ENCODE measurements around the gene RASL11B. TPM values are rescaled to one million over a fixed set of nuclear protein-coding genes. Genes with fewer than 3 reads are reported as not detected.

Gene RASL11B
- total and polyA plus RNA-seq, 2 of the 13 experiments (the other 11 are each of a cell fraction or from before 2014, with no cell fraction given): 0.07 to 0.20 TPM

DNA sequence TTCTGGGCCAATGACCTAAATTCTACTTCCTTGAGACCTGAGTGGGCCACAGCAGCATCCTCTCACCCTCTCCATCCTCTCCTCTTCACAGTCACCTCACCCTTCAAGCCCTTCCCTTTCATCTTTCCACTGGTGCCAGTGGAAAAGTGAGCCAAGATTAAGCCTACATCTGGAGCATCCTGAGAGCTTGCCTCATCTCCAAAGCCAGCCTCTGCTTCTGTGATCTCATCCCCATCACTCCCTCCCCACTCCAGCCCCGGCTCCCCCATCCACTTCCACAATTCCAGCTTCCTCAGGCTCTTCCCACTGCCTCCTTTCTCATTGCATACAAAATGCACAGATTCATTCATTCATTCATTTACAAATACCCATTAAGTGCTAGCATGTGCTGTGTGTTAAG lies 10.1 kb upstream of the RASL11B start:
- intact Hi-C loops (cut with micrococcal nuclease; ENCODE audit: unreplicated experiment): no loop called here
- Histone ChIP-seq H3K36me3 (replicated peaks in 1 of 2; ENCODE audit: control insufficient read depth in 1 of 2, insufficient read depth in 2 of 2, low read length in 2 of 2) (no peaks in the 10 kb centered on the region), H3K4me2 (ENCODE audit: low read depth, low read length) (no peak overlapping the region), H3K4me3 (replicated peaks in 1 of 3; ENCODE audit: insufficient read depth in 1 of 3, low read depth in 2 of 3, low read length in 3 of 3) (no peak overlapping the region), H3K27ac (ENCODE audit: extremely low read length, insufficient read depth, low read length) (no peak overlapping the region), H3K27me3 (ENCODE audit: control insufficient read depth in 1 of 2, insufficient read depth in 2 of 2, low read length in 2 of 2) (no peaks in the 10 kb centered on the region), H3K4me1 (ENCODE audit: insufficient read depth, low read length) (peaks cover 18% of the 10 kb centered on the region), H4K20me1 (ENCODE audit: insufficient read depth, low read length) (no peaks in the 10 kb centered on the region), H3K9me3 (ENCODE audit: low read length) (no peaks in the 10 kb centered on the region), H3K9ac (ENCODE audit: insufficient read depth, low read depth, low read length) (no peak overlapping the region), H2AFZ (ENCODE audit: low read length) (no peak overlapping the region), H3K79me2 (ENCODE audit: insufficient read depth, low read length) (no peaks in the 10 kb centered on the region)
- in situ Hi-C loops (cut with HindIII; ENCODE audit: extremely low pct_ligation_motif_present, low pct_unique_long_range_greater_than_20kb): no loop called here
- TF ChIP-seq SSRP1 (CRISPR knock-in tag; IDR thresholded peaks at IDR 0.05) (no peak), PAWR (CRISPR knock-in tag; IDR thresholded peaks at IDR 0.05; ENCODE audit: borderline replicate concordance) (no peak), ZNF569 (CRISPR knock-in tag; IDR thresholded peaks at IDR 0.05; ENCODE audit: borderline replicate concordance) (no peak), HOXA3 (CRISPR knock-in tag; IDR thresholded peaks at IDR 0.05) (no peak), FOSL1 (CRISPR knock-in tag; IDR thresholded peaks at IDR 0.05; ENCODE audit: borderline replicate concordance) (no peak), HMG20A (CRISPR knock-in tag; IDR thresholded peaks at IDR 0.05; ENCODE audit: borderline replicate concordance) (no peak), KLF11 (CRISPR knock-in tag; IDR thresholded peaks at IDR 0.05) (no peak), ZNF430 (CRISPR knock-in tag; IDR thresholded peaks at IDR 0.05) (no peak), CREB1 (IDR thresholded peaks at IDR 0.05) (no peak), CREB1 (CRISPR knock-in tag; IDR thresholded peaks at IDR 0.05) (no peak), SETDB1 (CRISPR knock-in tag; IDR thresholded peaks at IDR 0.05; ENCODE audit: borderline replicate concordance) (no peak)
- TF ChIP-seq, protein P1, sequence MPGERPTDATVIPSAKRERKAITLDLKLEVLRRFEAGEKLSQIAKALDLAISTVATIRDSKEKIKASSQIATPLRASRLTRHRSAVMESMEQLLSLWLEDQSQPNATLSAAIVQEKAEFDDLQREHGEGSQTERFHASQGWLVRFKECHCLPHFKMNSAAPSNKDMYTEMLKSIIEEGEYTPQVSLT (CRISPR knock-in tag; IDR thresholded peaks at IDR 0.05; ENCODE audit: borderline replicate concordance, low read depth): no peak
- TF ChIP-seq, protein P2, sequence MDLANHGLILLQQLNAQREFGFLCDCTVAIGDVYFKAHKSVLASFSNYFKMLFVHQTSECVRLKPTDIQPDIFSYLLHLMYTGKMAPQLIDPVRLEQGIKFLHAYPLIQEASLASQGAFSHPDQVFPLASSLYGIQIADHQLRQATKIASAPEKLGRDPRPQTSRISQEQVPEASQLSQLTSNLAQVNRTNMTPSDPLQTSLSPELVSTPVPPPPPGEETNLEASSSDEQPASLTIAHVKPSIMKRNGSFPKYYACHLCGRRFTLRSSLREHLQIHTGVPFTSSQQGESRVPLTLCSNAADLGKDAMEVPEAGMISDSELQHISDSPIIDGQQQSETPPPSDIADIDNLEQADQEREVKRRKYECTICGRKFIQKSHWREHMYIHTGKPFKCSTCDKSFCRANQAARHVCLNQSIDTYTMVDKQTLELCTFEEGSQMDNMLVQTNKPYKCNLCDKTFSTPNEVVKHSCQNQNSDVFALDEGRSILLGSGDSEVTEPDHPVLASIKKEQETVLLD (CRISPR knock-in tag; IDR thresholded peaks at IDR 0.05; ENCODE audit: low read depth): no peak
- TF ChIP-seq, protein P3, sequence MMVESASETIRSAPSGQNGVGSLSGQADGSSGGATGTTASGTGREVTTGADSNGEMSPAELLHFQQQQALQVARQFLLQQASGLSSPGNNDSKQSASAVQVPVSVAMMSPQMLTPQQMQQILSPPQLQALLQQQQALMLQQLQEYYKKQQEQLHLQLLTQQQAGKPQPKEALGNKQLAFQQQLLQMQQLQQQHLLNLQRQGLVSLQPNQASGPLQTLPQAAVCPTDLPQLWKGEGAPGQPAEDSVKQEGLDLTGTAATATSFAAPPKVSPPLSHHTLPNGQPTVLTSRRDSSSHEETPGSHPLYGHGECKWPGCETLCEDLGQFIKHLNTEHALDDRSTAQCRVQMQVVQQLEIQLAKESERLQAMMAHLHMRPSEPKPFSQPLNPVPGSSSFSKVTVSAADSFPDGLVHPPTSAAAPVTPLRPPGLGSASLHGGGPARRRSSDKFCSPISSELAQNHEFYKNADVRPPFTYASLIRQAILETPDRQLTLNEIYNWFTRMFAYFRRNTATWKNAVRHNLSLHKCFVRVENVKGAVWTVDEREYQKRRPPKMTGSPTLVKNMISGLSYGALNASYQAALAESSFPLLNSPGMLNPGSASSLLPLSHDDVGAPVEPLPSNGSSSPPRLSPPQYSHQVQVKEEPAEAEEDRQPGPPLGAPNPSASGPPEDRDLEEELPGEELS (CRISPR knock-in tag; IDR thresholded peaks at IDR 0.05): no peak
- TF ChIP-seq, protein P4, sequence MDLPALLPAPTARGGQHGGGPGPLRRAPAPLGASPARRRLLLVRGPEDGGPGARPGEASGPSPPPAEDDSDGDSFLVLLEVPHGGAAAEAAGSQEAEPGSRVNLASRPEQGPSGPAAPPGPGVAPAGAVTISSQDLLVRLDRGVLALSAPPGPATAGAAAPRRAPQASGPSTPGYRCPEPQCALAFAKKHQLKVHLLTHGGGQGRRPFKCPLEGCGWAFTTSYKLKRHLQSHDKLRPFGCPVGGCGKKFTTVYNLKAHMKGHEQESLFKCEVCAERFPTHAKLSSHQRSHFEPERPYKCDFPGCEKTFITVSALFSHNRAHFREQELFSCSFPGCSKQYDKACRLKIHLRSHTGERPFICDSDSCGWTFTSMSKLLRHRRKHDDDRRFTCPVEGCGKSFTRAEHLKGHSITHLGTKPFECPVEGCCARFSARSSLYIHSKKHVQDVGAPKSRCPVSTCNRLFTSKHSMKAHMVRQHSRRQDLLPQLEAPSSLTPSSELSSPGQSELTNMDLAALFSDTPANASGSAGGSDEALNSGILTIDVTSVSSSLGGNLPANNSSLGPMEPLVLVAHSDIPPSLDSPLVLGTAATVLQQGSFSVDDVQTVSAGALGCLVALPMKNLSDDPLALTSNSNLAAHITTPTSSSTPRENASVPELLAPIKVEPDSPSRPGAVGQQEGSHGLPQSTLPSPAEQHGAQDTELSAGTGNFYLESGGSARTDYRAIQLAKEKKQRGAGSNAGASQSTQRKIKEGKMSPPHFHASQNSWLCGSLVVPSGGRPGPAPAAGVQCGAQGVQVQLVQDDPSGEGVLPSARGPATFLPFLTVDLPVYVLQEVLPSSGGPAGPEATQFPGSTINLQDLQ (CRISPR knock-in tag; IDR thresholded peaks at IDR 0.05): no peak
- ATAC-seq (no peak), DNase-seq (ENCODE audit: low spot score) (no peak), FAIRE-seq (no peak)
- BruUV-seq (replicated peaks): no TSS peak
- WGBS (ENCODE audit: low lambda C conversion rate): 0% methylated on average over 1 of the region's 1 CpG
- ChIA-PET CTCF (ENCODE audit: low intra/inter-chr PET ratio, low total read pairs) (interaction anchor here (0.6 kb wide), 1 partner anchor 23 kb away, joined by 3 read pairs; no protein-coding TSS in a partner anchor), POLR2A (no interaction called here)

All from HepG2 (cell line).